ENCODE data around the gene CDK5RAP1. TPM values are rescaled to one million over a fixed set of nuclear protein-coding genes. Genes with fewer than 3 reads are reported as not detected.

The CDK5RAP1 gene
- total RNA-seq (24.1 and 37.9 TPM in 2 replicates), polyA plus RNA-seq (47.8 and 52.3 TPM in 2 replicates)

- DNase-seq (ENCODE audit: low read depth in 1 of 2, low spot score in 1 of 2): peak; percentile 90 to 94
- H3K9me3 ChIP-seq (ENCODE audit: low read depth): no peaks in the 10 kb centered on the region
- no peak for TF ChIP-seq CTCF (IDR thresholded peaks at IDR 0.05; ENCODE audit: low read depth, low read length)
- H3K27ac ChIP-seq: peak within 1 kb of the TSS; percentile 42
- no peaks in the 10 kb centered on the region for H3K27me3 ChIP-seq
- H3K4me3 ChIP-seq: peak within 1 kb of the TSS; percentile 91
- H3K4me1 ChIP-seq (ENCODE audit: low read depth): peaks cover 6% of the 10 kb centered on the region
- peaks cover 6% of the 10 kb centered on the region for H3K36me3 ChIP-seq
Measured at GRCh38 chr20:33401184-33401920, at the start of gene CDK5RAP1. TSS of gene CDK5RAP1 (minus strand) at chr20:33401519. CDS start at chr20:33397064, 4,455 bp downstream.

GRCh38 chr20:33450867-33451266 is 49.5 kb upstream of the CDK5RAP1 start:
- no peak overlapping the region for H3K27ac ChIP-seq
- H3K4me1 ChIP-seq (ENCODE audit: low read depth): peaks cover 10% of the 10 kb centered on the region
- H3K4me3 ChIP-seq: no peak overlapping the region
- H3K36me3 ChIP-seq: no peaks in the 10 kb centered on the region
- no peaks in the 10 kb centered on the region for H3K9me3 ChIP-seq (ENCODE audit: low read depth)
- no peaks in the 10 kb centered on the region for H3K27me3 ChIP-seq
- no peak for TF ChIP-seq CTCF (IDR thresholded peaks at IDR 0.05; ENCODE audit: low read depth, low read length)
- DNase-seq (ENCODE audit: low read depth in 1 of 2, low spot score in 1 of 2): peak in 1 of 2 donors; percentile 37

- no peak for TF ChIP-seq CTCF (IDR thresholded peaks at IDR 0.05; ENCODE audit: low read depth, low read length)
Measured at GRCh38 chr20:33445881-33446625, 44.7 kb upstream of the CDK5RAP1 start.

GRCh38 chr20:33444797-33445560 is 43.7 kb upstream of the CDK5RAP1 start:
- H3K27me3 ChIP-seq: no peaks in the 10 kb centered on the region
- peak in 1 of 2 donors; percentile 46 for DNase-seq (ENCODE audit: low read depth in 1 of 2, low spot score in 1 of 2)
- H3K4me1 ChIP-seq (ENCODE audit: low read depth): peaks cover 28% of the 10 kb centered on the region
- H3K4me3 ChIP-seq: no peak overlapping the region
- H3K9me3 ChIP-seq (ENCODE audit: low read depth): no peaks in the 10 kb centered on the region
- H3K27ac ChIP-seq: peak overlapping the region; percentile 92
- no peak for TF ChIP-seq CTCF (IDR thresholded peaks at IDR 0.05; ENCODE audit: low read depth, low read length)
- no peaks in the 10 kb centered on the region for H3K36me3 ChIP-seq

More at GRCh38 chr20:33445881-33446625, 44.7 kb upstream of the CDK5RAP1 start:
- Histone ChIP-seq H3K36me3 (no peaks in the 10 kb centered on the region), H3K4me3 (no peak overlapping the region), H3K27ac (peak overlapping the region; percentile 69), H3K27me3 (no peaks in the 10 kb centered on the region), H3K4me1 (ENCODE audit: low read depth) (peaks cover 18% of the 10 kb centered on the region), H3K9me3 (ENCODE audit: low read depth) (no peaks in the 10 kb centered on the region)
- no peak for DNase-seq (ENCODE audit: low read depth in 1 of 2, low spot score in 1 of 2)

GRCh38 chr20:33443512-33444239 is 42.4 kb upstream of the CDK5RAP1 start, which contains the start of gene SNTA1:
TSS of gene SNTA1 (minus strand) at chr20:33443763. CDS start at chr20:33443620, 143 bp downstream.
- H3K27ac ChIP-seq: peak within 1 kb of the TSS; percentile 92

More at GRCh38 chr20:33443512-33444239, 42.4 kb upstream of the CDK5RAP1 start, which contains the start of gene SNTA1:
- Histone ChIP-seq H3K36me3 (peaks cover 2% of the 10 kb centered on the region), H3K27me3 (no peaks in the 10 kb centered on the region), H3K9me3 (ENCODE audit: low read depth) (no peaks in the 10 kb centered on the region), H3K4me1 (ENCODE audit: low read depth) (peaks cover 40% of the 10 kb centered on the region), H3K4me3 (peak within 1 kb of the TSS; percentile 68)
- peak; percentile 85 to 98 for DNase-seq (ENCODE audit: low read depth in 1 of 2, low spot score in 1 of 2)
- no peak for TF ChIP-seq CTCF (IDR thresholded peaks at IDR 0.05; ENCODE audit: low read depth, low read length)

Measured in cardiac muscle cell (in vitro differentiated cells and primary cell).